Measurements from ENCODE around the gene ZNF341.
"Not testable (repeated sequence)": the region's sequence is repeated elsewhere in the genome, so short reads cannot be mapped to it uniquely, and the experiment has no call there.

Gene ZNF341

GRCh38 chr20:33788351-33789049 is 56.7 kb downstream of the ZNF341 start:
- H3K36me3 Mint-ChIP-seq (ENCODE audit: low read depth), result peaks cover 8% of the 10 kb centered on the region
- no peaks in the 10 kb centered on the region for H3K27me3 Mint-ChIP-seq
- no peak overlapping the region for H3K27ac Mint-ChIP-seq
- H3K9me3 Mint-ChIP-seq, result no peaks in the 10 kb centered on the region
- H3K4me1 Mint-ChIP-seq (ENCODE audit: low read depth), result peaks cover 6% of the 10 kb centered on the region
- no peak overlapping the region for H3K4me3 Mint-ChIP-seq

GRCh38 chr20:33789109-33789857 is 57.5 kb downstream of the ZNF341 start:
- Mint-ChIP-seq H3K4me1 (ENCODE audit: low read depth) (peaks cover 6% of the 10 kb centered on the region), H3K9me3 (no peaks in the 10 kb centered on the region), H3K27ac (no peak overlapping the region), H3K4me3 (no peak overlapping the region), H3K36me3 (ENCODE audit: low read depth) (peaks cover 8% of the 10 kb centered on the region), H3K27me3 (no peaks in the 10 kb centered on the region)

- no peaks in the 10 kb centered on the region for H3K27me3 Mint-ChIP-seq
- no peaks in the 10 kb centered on the region for H3K9me3 Mint-ChIP-seq
- H3K4me1 Mint-ChIP-seq (ENCODE audit: low read depth), result peaks cover 6% of the 10 kb centered on the region
- H3K36me3 Mint-ChIP-seq (ENCODE audit: low read depth), result peaks cover 8% of the 10 kb centered on the region
- no peak overlapping the region for H3K4me3 Mint-ChIP-seq
- H3K27ac Mint-ChIP-seq, result no peak overlapping the region
Observed at GRCh38 chr20:33789858-33790182, 58.0 kb downstream of the ZNF341 start.

- Mint-ChIP-seq H3K27ac (no peak overlapping the region), H3K4me3 (no peak overlapping the region), H3K9me3 (no peaks in the 10 kb centered on the region), H3K36me3 (ENCODE audit: low read depth) (peaks cover 8% of the 10 kb centered on the region), H3K4me1 (ENCODE audit: low read depth) (peaks cover 6% of the 10 kb centered on the region), H3K27me3 (no peaks in the 10 kb centered on the region)
Observed at GRCh38 chr20:33790566-33790965, 58.8 kb downstream of the ZNF341 start.

GRCh38 chr20:33791021-33791420 is 59.2 kb downstream of the ZNF341 start:
- Mint-ChIP-seq H3K4me3 (no peak overlapping the region), H3K27ac (no peak overlapping the region), H3K36me3 (ENCODE audit: low read depth) (peaks cover 8% of the 10 kb centered on the region), H3K9me3 (no peaks in the 10 kb centered on the region), H3K27me3 (no peaks in the 10 kb centered on the region), H3K4me1 (ENCODE audit: low read depth) (peaks cover 6% of the 10 kb centered on the region)

- H3K27ac Mint-ChIP-seq, result no peak overlapping the region
- no peaks in the 10 kb centered on the region for H3K9me3 Mint-ChIP-seq
- H3K36me3 Mint-ChIP-seq (ENCODE audit: low read depth), result peaks cover 8% of the 10 kb centered on the region
- no peaks in the 10 kb centered on the region for H3K27me3 Mint-ChIP-seq
- H3K4me3 Mint-ChIP-seq, result no peak overlapping the region
- peaks cover 6% of the 10 kb centered on the region for H3K4me1 Mint-ChIP-seq (ENCODE audit: low read depth)
Observed at GRCh38 chr20:33791540-33791939, 59.7 kb downstream of the ZNF341 start.

GRCh38 chr20:33791959-33792597 is 60.3 kb downstream of the ZNF341 start:
- Mint-ChIP-seq H3K9me3 (no peaks in the 10 kb centered on the region), H3K4me1 (ENCODE audit: low read depth) (peaks cover 4% of the 10 kb centered on the region), H3K4me3 (no peak overlapping the region), H3K27ac (no peak overlapping the region), H3K27me3 (no peaks in the 10 kb centered on the region), H3K36me3 (ENCODE audit: low read depth) (peaks cover 8% of the 10 kb centered on the region)

- H3K9me3 Mint-ChIP-seq; H3K36me3 Mint-ChIP-seq (ENCODE audit: low read depth); H3K4me3 Mint-ChIP-seq; H3K27me3 Mint-ChIP-seq; H3K4me1 Mint-ChIP-seq (ENCODE audit: low read depth); H3K27ac Mint-ChIP-seq: not testable (repeated sequence)
Observed at GRCh38 chr20:33792598-33792989, 60.8 kb downstream of the ZNF341 start.

- no peak overlapping the region for H3K27ac Mint-ChIP-seq
- H3K36me3 Mint-ChIP-seq (ENCODE audit: low read depth), result peaks cover 8% of the 10 kb centered on the region
- H3K4me3 Mint-ChIP-seq, result no peak overlapping the region
- no peaks in the 10 kb centered on the region for H3K27me3 Mint-ChIP-seq
- H3K9me3 Mint-ChIP-seq, result no peaks in the 10 kb centered on the region
- H3K4me1 Mint-ChIP-seq (ENCODE audit: low read depth), result no peaks in the 10 kb centered on the region
Observed at GRCh38 chr20:33793011-33793931, 61.5 kb downstream of the ZNF341 start.

- Mint-ChIP-seq H3K4me1 (ENCODE audit: low read depth) (no peaks in the 10 kb centered on the region), H3K9me3 (no peaks in the 10 kb centered on the region), H3K4me3 (no peak overlapping the region), H3K36me3 (ENCODE audit: low read depth) (peaks cover 3% of the 10 kb centered on the region), H3K27ac (no peak overlapping the region), H3K27me3 (no peaks in the 10 kb centered on the region)
Observed at GRCh38 chr20:33796263-33796906, 64.6 kb downstream of the ZNF341 start.

GRCh38 chr20:33796907-33797544 is 65.2 kb downstream of the ZNF341 start:
- H3K4me1 Mint-ChIP-seq (ENCODE audit: low read depth), result no peaks in the 10 kb centered on the region
- no peaks in the 10 kb centered on the region for H3K27me3 Mint-ChIP-seq
- H3K4me3 Mint-ChIP-seq, result no peak overlapping the region
- no peaks in the 10 kb centered on the region for H3K9me3 Mint-ChIP-seq
- H3K36me3 Mint-ChIP-seq (ENCODE audit: low read depth), result peaks cover under 1% of the 10 kb centered on the region
- H3K27ac Mint-ChIP-seq, result no peak overlapping the region

GRCh38 chr20:33798444-33798843 is 66.6 kb downstream of the ZNF341 start:
- Mint-ChIP-seq H3K27ac (no peak overlapping the region), H3K27me3 (no peaks in the 10 kb centered on the region), H3K9me3 (no peaks in the 10 kb centered on the region), H3K4me1 (ENCODE audit: low read depth) (no peaks in the 10 kb centered on the region), H3K4me3 (no peak overlapping the region), H3K36me3 (ENCODE audit: low read depth) (no peaks in the 10 kb centered on the region)

- Mint-ChIP-seq H3K9me3 (no peaks in the 10 kb centered on the region), H3K27ac (no peak overlapping the region), H3K4me3 (no peak overlapping the region), H3K4me1 (ENCODE audit: low read depth) (no peaks in the 10 kb centered on the region), H3K27me3 (no peaks in the 10 kb centered on the region), H3K36me3 (ENCODE audit: low read depth) (no peaks in the 10 kb centered on the region)
Observed at GRCh38 chr20:33803921-33804337, 72.1 kb downstream of the ZNF341 start.

- Mint-ChIP-seq H3K4me3 (no peak overlapping the region), H3K36me3 (ENCODE audit: low read depth) (peaks cover 17% of the 10 kb centered on the region), H3K27ac (no peak overlapping the region), H3K9me3 (no peaks in the 10 kb centered on the region), H3K27me3 (no peaks in the 10 kb centered on the region), H3K4me1 (ENCODE audit: low read depth) (peaks cover 20% of the 10 kb centered on the region)
Observed at GRCh38 chr20:33808388-33808787, 76.6 kb downstream of the ZNF341 start.

Measured in stimulated activated naive CD8-positive, alpha-beta T cell treated with anti-CD3 and anti-CD28 coated beads, Interleukin-15, Interleukin-2, amounts not matched to agents 100 ng/mL and 50 ng/mL, for 24 hours (primary cell).